Fibroblast of skin of back (primary cell): Measurements from ENCODE around the gene IL3.

Experiments used
- DNase-seq: peaks from one replicate; pipeline ENCODE4 v3.0.0-alpha.2; 2013

Gene IL3

GRCh38 chr5:132026516-132027008, 33.9 kb upstream of the IL3 start:
- no peak for DNase-seq

GRCh38 chr5:132027027-132027426, 33.4 kb upstream of the IL3 start:
- DNase-seq: no peak

GRCh38 chr5:132029609-132030330, 30.7 kb upstream of the IL3 start:
- no peak for DNase-seq

GRCh38 chr5:132030610-132031009, 29.8 kb upstream of the IL3 start:
- no peak for DNase-seq

GRCh38 chr5:132032196-132032595, 28.3 kb upstream of the IL3 start:
- DNase-seq: no peak

- DNase-seq: no peak
These were observed 27.3 kb upstream of the IL3 start for GRCh38 chr5:132033122-132033521.

GRCh38 chr5:132037353-132037752, 23.1 kb upstream of the IL3 start:
- no peak for DNase-seq

GRCh38 chr5:132044207-132044606, 16.2 kb upstream of the IL3 start:
- no peak for DNase-seq

GRCh38 chr5:132046880-132047299, 13.6 kb upstream of the IL3 start:
- no peak for DNase-seq

GRCh38 chr5:132049093-132049492, 11.4 kb upstream of the IL3 start:
- no peak for DNase-seq

GRCh38 chr5:132049559-132049958, 10.9 kb upstream of the IL3 start:
- DNase-seq: no peak

GRCh38 chr5:132050136-132050535, 10.3 kb upstream of the IL3 start:
- DNase-seq: no peak

GRCh38 chr5:132050661-132051552, 9.5 kb upstream of the IL3 start:
- no peak for DNase-seq

GRCh38 chr5:132052520-132052919, 7.9 kb upstream of the IL3 start:
- no peak for DNase-seq

- no peak for DNase-seq
These were observed 7.0 kb upstream of the IL3 start for GRCh38 chr5:132053483-132053882.

- DNase-seq: no peak
These were observed 6.3 kb upstream of the IL3 start for GRCh38 chr5:132054031-132054696.

GRCh38 chr5:132054697-132055440, 5.6 kb upstream of the IL3 start:
- no peak for DNase-seq

GRCh38 chr5:132055441-132055807, 5.0 kb upstream of the IL3 start:
- no peak for DNase-seq

GRCh38 chr5:132055808-132056609, 4.4 kb upstream of the IL3 start:
- DNase-seq: no peak

- DNase-seq: no peak
These were observed 3.6 kb upstream of the IL3 start for GRCh38 chr5:132056610-132057497.
